ENCODE measurements around the gene CADM2. TPM values are rescaled to one million over a fixed set of nuclear protein-coding genes. Genes with fewer than 3 reads are reported as not detected.

The CADM2 gene
- total RNA-seq, 1 experiment from 2014 or later, result 0.47 TPM

GRCh38 chr3:85903434-85903833 is 944.6 kb downstream of the CADM2 start:
- CTCF ChIA-PET, result no interaction called here
- POLR2A ChIA-PET (ENCODE audit: unreplicated experiment), result no interaction called here
- no peak for TF ChIP-seq EZH2 (IDR thresholded peaks at IDR 0.05; ENCODE audit: low read length, unreplicated experiment)
- no peak for TF ChIP-seq EZH2phosphoT487 (IDR thresholded peaks at IDR 0.05; ENCODE audit: borderline replicate concordance, low read length)
- TF ChIP-seq, protein P1, sequence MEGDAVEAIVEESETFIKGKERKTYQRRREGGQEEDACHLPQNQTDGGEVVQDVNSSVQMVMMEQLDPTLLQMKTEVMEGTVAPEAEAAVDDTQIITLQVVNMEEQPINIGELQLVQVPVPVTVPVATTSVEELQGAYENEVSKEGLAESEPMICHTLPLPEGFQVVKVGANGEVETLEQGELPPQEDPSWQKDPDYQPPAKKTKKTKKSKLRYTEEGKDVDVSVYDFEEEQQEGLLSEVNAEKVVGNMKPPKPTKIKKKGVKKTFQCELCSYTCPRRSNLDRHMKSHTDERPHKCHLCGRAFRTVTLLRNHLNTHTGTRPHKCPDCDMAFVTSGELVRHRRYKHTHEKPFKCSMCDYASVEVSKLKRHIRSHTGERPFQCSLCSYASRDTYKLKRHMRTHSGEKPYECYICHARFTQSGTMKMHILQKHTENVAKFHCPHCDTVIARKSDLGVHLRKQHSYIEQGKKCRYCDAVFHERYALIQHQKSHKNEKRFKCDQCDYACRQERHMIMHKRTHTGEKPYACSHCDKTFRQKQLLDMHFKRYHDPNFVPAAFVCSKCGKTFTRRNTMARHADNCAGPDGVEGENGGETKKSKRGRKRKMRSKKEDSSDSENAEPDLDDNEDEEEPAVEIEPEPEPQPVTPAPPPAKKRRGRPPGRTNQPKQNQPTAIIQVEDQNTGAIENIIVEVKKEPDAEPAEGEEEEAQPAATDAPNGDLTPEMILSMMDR (conservative IDR thresholded peaks at IDR 0.05; ENCODE audit: low read depth, low read length), result no peak
- Histone ChIP-seq H3K4me1 (ENCODE audit: insufficient read depth, low read length) (no peaks in the 10 kb centered on the region), H3K4me3 (ENCODE audit: low read length) (no peak overlapping the region), H3K27ac (ENCODE audit: low read length) (no peak overlapping the region), H3K9me3 (ENCODE audit: low read length) (no peaks in the 10 kb centered on the region), H4K20me1 (ENCODE audit: low read length) (no peaks in the 10 kb centered on the region), H3F3A (ENCODE audit: low read length, unreplicated experiment) (no peaks in the 10 kb centered on the region), H3K36me3 (ENCODE audit: low read depth, low read length) (no peaks in the 10 kb centered on the region), H3K9me2 (replicated peaks; ENCODE audit: low read length) (no peaks in the 10 kb centered on the region), H3K79me2 (ENCODE audit: low read length) (no peaks in the 10 kb centered on the region), H3K27me3 (ENCODE audit: low read length) (no peaks in the 10 kb centered on the region), H3K9ac (ENCODE audit: low read length) (no peak overlapping the region), H2AFZ (ENCODE audit: low read length) (no peak overlapping the region), H3K4me2 (ENCODE audit: low read length) (no peak overlapping the region)
- no peak for DNase-seq
- no TSS peak for BruUV-seq (replicated peaks)
- intact Hi-C loops (cut with micrococcal nuclease), result loop anchor here (5.0 kb wide), 1 partner anchor 36 kb away; no protein-coding TSS in a partner anchor
- ATAC-seq, result no peak

- TF ChIP-seq, protein P1 (conservative IDR thresholded peaks at IDR 0.05; ENCODE audit: low read depth, low read length), result no peak
- no peak for TF ChIP-seq EZH2 (IDR thresholded peaks at IDR 0.05; ENCODE audit: low read length, unreplicated experiment)
- TF ChIP-seq EZH2phosphoT487 (IDR thresholded peaks at IDR 0.05; ENCODE audit: borderline replicate concordance, low read length), result no peak
- ChIA-PET CTCF (no interaction called here), POLR2A (ENCODE audit: unreplicated experiment) (no interaction called here)
- Histone ChIP-seq H4K20me1 (ENCODE audit: low read length) (no peaks in the 10 kb centered on the region), H3K79me2 (ENCODE audit: low read length) (no peaks in the 10 kb centered on the region), H3K27ac (ENCODE audit: low read length) (no peak overlapping the region), H3K9me3 (ENCODE audit: low read length) (no peaks in the 10 kb centered on the region), H2AFZ (ENCODE audit: low read length) (peak overlapping the region; percentile 37; the same call in 1 of the 2 replicates), H3K4me2 (ENCODE audit: low read length) (peak overlapping the region; percentile 75), H3K9me2 (replicated peaks; ENCODE audit: low read length) (no peaks in the 10 kb centered on the region), H3K36me3 (ENCODE audit: low read depth, low read length) (no peaks in the 10 kb centered on the region), H3F3A (ENCODE audit: low read length, unreplicated experiment) (no peaks in the 10 kb centered on the region), H3K9ac (ENCODE audit: low read length) (no peak overlapping the region), H3K4me1 (ENCODE audit: insufficient read depth, low read length) (peaks cover 15% of the 10 kb centered on the region), H3K27me3 (ENCODE audit: low read length) (no peaks in the 10 kb centered on the region), H3K4me3 (ENCODE audit: low read length) (peak overlapping the region; percentile 33; the same call in 1 of the 2 replicates)
- ATAC-seq, result peak; percentile 98
- no TSS peak for BruUV-seq (replicated peaks)
- intact Hi-C loops (cut with micrococcal nuclease), result no loop called here
- peak; percentile 89 for DNase-seq
These were observed 954.2 kb downstream of the CADM2 start for GRCh38 chr3:85912980-85913379.

- no peak for ATAC-seq
- CTCF ChIA-PET, result no interaction called here
These were observed 963.6 kb downstream of the CADM2 start for GRCh38 chr3:85922374-85922773.

More at GRCh38 chr3:85922374-85922773, 963.6 kb downstream of the CADM2 start:
- no peaks in the 10 kb centered on the region for H3K9me3 ChIP-seq (ENCODE audit: low read length)
- no peak overlapping the region for H3K4me3 ChIP-seq (ENCODE audit: low read length)
- no peak overlapping the region for H3K9ac ChIP-seq (ENCODE audit: low read length)
- H3K27ac ChIP-seq (ENCODE audit: low read length), result no peak overlapping the region
- H3K36me3 ChIP-seq (ENCODE audit: low read depth, low read length), result no peaks in the 10 kb centered on the region
- H3K4me2 ChIP-seq (ENCODE audit: low read length), result no peak overlapping the region
- no TSS peak for BruUV-seq (replicated peaks)
- H3K4me1 ChIP-seq (ENCODE audit: insufficient read depth, low read length), result no peaks in the 10 kb centered on the region
- H3K79me2 ChIP-seq (ENCODE audit: low read length), result no peaks in the 10 kb centered on the region
- no peaks in the 10 kb centered on the region for H3K9me2 ChIP-seq (replicated peaks; ENCODE audit: low read length)
- H3F3A ChIP-seq (ENCODE audit: low read length, unreplicated experiment), result no peaks in the 10 kb centered on the region
- intact Hi-C loops (cut with micrococcal nuclease), result no loop called here
- no peaks in the 10 kb centered on the region for H4K20me1 ChIP-seq (ENCODE audit: low read length)
- POLR2A ChIA-PET (ENCODE audit: unreplicated experiment), result no interaction called here
- no peak overlapping the region for H2AFZ ChIP-seq (ENCODE audit: low read length)
- no peak for DNase-seq
- TF ChIP-seq EZH2 (IDR thresholded peaks at IDR 0.05; ENCODE audit: low read length, unreplicated experiment) (no peak), EZH2phosphoT487 (IDR thresholded peaks at IDR 0.05; ENCODE audit: borderline replicate concordance, low read length) (no peak)
- TF ChIP-seq, protein P1 (conservative IDR thresholded peaks at IDR 0.05; ENCODE audit: low read depth, low read length), result no peak
- H3K27me3 ChIP-seq (ENCODE audit: low read length), result no peaks in the 10 kb centered on the region
